Astrocyte (in vitro differentiated cells and primary cell): Measurements from ENCODE around the gene MRTFB. TPM values are rescaled to one million over a fixed set of nuclear protein-coding genes. Genes with fewer than 3 reads are reported as not detected.

Experiments
- DNase-seq: peaks from one replicate; pipeline ENCODE4 v3.0.0-alpha.2; 2010; ENCODE audit warnings: low read depth
- FAIRE-seq: peaks from 2 replicates; lab custom pipeline; 2011; peaks lifted over from hg19 to GRCh38; lab: Jason Lieb, UNC
- H2AFZ ChIP-seq: 2 replicates; pipeline ENCODE4 v1.6.0; 2012; ENCODE audit warnings: low read depth, low read length, inconsistent platforms
- H3K27ac ChIP-seq: 2 replicates; pipeline ENCODE4 v1.5.1; 2011; ENCODE audit warnings: low read depth, low read length, inconsistent platforms
- H3K27me3 ChIP-seq: 2 replicates; pipeline ENCODE4 v1.6.0; 2011; ENCODE audit warnings: low read length, inconsistent platforms; ENCODE audit not compliant: insufficient read depth
- H3K36me3 ChIP-seq: 2 replicates; pipeline ENCODE4 v1.5.1; 2011; ENCODE audit warnings: low read length, inconsistent platforms; ENCODE audit not compliant: insufficient read depth
- H3K4me1 ChIP-seq: 2 replicates; pipeline ENCODE4 v1.5.1; 2011; ENCODE audit warnings: low read length, inconsistent platforms; ENCODE audit not compliant: insufficient read depth
- H3K4me2 ChIP-seq: 2 replicates; pipeline ENCODE4 v1.6.0; 2012; ENCODE audit warnings: low read length, inconsistent platforms
- H3K4me3 ChIP-seq: 2 replicates; pipeline ENCODE4 v1.5.1; 2011; ENCODE audit warnings: low read depth, mild to moderate bottlenecking, low read length, inconsistent platforms; ENCODE audit not compliant: insufficient read depth
- H3K79me2 ChIP-seq: 2 replicates; pipeline ENCODE4 v1.6.0; 2012; ENCODE audit warnings: mild to moderate bottlenecking, low read length, inconsistent platforms; ENCODE audit not compliant: insufficient read depth
- H3K9ac ChIP-seq: 2 replicates; pipeline ENCODE4 v1.6.0; 2012; ENCODE audit warnings: mild to moderate bottlenecking, low read length, inconsistent platforms
- H3K9me3 ChIP-seq: 2 replicates; pipeline ENCODE4 v1.5.1; 2012; ENCODE audit warnings: low read depth, mild to moderate bottlenecking, low read length, inconsistent platforms; ENCODE audit not compliant: insufficient read depth
- H4K20me1 ChIP-seq: 2 replicates; pipeline ENCODE4 v1.6.0; 2012; ENCODE audit warnings: low read length, inconsistent platforms; ENCODE audit not compliant: insufficient read depth
- H3K27ac Mint-ChIP-seq: one replicate; pipeline ENCODE4 v1.8.0; 2021; ENCODE audit warnings: mild to moderate bottlenecking, mixed read lengths; ENCODE audit not compliant: unreplicated experiment
- H3K27me3 Mint-ChIP-seq: one replicate; pipeline ENCODE4 v1.8.0; 2021; ENCODE audit warnings: low read depth, mixed read lengths; ENCODE audit not compliant: unreplicated experiment
- H3K36me3 Mint-ChIP-seq: one replicate; pipeline ENCODE4 v1.8.0; 2021; ENCODE audit warnings: low read depth, mixed read lengths; ENCODE audit not compliant: unreplicated experiment
- H3K4me1 Mint-ChIP-seq: one replicate; pipeline ENCODE4 v1.8.0; 2021; ENCODE audit warnings: low read depth, mixed read lengths; ENCODE audit not compliant: unreplicated experiment
- H3K4me3 Mint-ChIP-seq: one replicate; pipeline ENCODE4 v1.8.0; 2021; ENCODE audit warnings: mild to moderate bottlenecking, moderate library complexity, mixed read lengths; ENCODE audit not compliant: unreplicated experiment
- H3K9me3 Mint-ChIP-seq: one replicate; pipeline ENCODE4 v1.8.0; 2021; ENCODE audit warnings: mild to moderate bottlenecking, mixed read lengths; ENCODE audit not compliant: unreplicated experiment
- EZH2 ChIP-seq: IDR thresholded peaks from 2 replicates; pipeline ENCODE4 v1.6.1; 2012; ENCODE audit warnings: mild to moderate bottlenecking, low read length, inconsistent platforms; ENCODE audit not compliant: insufficient read depth
- total RNA-seq: library from RNA; stranded (reverse); gene quantifications from 2 replicates; pipeline ENCODE4 v1.2.1, GENCODE V29; 2021
- TF ChIP-seq, protein P1 (sequence below): IDR thresholded peaks from 2 replicates; pipeline ENCODE4 v1.5.1; 2011; ENCODE audit warnings: low read depth, mild to moderate bottlenecking, inconsistent platforms, low read length, moderate library complexity; ENCODE audit not compliant: insufficient read depth

MRTFB gene
- total RNA-seq, 1 donor from 2014 or later = 32.5 TPM

DNA sequence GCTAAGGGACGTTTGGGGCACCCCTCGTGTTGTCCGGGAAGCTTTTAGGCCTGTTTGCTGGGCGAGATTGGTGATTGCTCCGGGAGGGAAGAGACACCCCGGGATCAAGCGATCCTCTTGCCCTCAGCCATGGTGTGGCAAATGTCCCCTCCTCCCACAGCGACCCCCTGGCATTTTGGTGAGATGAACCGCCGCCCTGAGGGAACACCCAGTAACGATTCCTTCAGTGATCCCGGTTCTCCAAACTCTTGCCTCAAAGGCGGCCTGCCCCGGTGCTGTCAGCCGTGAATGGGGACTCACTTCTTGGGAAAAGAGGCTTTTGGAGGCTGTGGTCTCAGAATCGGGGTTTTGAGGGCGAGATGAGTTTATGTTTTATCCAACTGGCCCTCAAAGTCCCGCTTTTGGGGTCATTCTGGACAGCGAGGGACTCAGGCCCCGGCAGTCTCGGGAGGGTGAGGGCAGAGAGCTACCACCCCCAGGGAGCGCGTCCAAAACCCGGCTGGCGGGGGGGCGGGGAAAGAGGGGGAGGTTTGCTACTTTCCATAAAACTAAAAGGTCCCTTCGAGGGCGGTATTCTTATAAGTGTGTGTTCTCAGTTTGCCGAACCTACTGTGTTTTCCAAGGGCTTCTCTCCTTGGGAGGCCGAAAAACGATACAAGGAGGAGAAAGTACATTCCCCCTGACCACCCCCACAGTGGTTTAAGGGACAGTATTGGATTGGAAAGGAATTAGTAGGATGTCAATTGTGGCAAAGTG is 232.7 kb downstream of the MRTFB start:
- peak overlapping the region; percentile 53 for H2AFZ ChIP-seq
- peaks cover 10% of the 10 kb centered on the region for H3K4me1 ChIP-seq
- peaks cover 41% of the 10 kb centered on the region for H3K4me1 Mint-ChIP-seq
- TF ChIP-seq EZH2 = no peak
- TF ChIP-seq, protein P1, sequence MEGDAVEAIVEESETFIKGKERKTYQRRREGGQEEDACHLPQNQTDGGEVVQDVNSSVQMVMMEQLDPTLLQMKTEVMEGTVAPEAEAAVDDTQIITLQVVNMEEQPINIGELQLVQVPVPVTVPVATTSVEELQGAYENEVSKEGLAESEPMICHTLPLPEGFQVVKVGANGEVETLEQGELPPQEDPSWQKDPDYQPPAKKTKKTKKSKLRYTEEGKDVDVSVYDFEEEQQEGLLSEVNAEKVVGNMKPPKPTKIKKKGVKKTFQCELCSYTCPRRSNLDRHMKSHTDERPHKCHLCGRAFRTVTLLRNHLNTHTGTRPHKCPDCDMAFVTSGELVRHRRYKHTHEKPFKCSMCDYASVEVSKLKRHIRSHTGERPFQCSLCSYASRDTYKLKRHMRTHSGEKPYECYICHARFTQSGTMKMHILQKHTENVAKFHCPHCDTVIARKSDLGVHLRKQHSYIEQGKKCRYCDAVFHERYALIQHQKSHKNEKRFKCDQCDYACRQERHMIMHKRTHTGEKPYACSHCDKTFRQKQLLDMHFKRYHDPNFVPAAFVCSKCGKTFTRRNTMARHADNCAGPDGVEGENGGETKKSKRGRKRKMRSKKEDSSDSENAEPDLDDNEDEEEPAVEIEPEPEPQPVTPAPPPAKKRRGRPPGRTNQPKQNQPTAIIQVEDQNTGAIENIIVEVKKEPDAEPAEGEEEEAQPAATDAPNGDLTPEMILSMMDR = no peak
- no peaks in the 10 kb centered on the region for H3K27me3 ChIP-seq
- peaks cover 2% of the 10 kb centered on the region for H3K36me3 Mint-ChIP-seq
- peak overlapping the region; percentile 75 for H3K4me3 ChIP-seq
- peak overlapping the region; percentile 95 for H3K4me3 Mint-ChIP-seq
- H4K20me1 ChIP-seq = peaks cover 54% of the 10 kb centered on the region
- no peaks in the 10 kb centered on the region for H3K36me3 ChIP-seq
- DNase-seq (no peak), FAIRE-seq (no peak)
- H3K27me3 Mint-ChIP-seq = no peaks in the 10 kb centered on the region
- H3K9me3 Mint-ChIP-seq = no peaks in the 10 kb centered on the region
- peak overlapping the region; percentile 90 for H3K4me2 ChIP-seq
- peaks cover 57% of the 10 kb centered on the region for H3K79me2 ChIP-seq
- H3K27ac Mint-ChIP-seq = peak overlapping the region; percentile 87
- H3K27ac ChIP-seq = no peak overlapping the region
- H3K9me3 ChIP-seq = no peaks in the 10 kb centered on the region
- H3K9ac ChIP-seq = peak overlapping the region; percentile 78

DNA sequence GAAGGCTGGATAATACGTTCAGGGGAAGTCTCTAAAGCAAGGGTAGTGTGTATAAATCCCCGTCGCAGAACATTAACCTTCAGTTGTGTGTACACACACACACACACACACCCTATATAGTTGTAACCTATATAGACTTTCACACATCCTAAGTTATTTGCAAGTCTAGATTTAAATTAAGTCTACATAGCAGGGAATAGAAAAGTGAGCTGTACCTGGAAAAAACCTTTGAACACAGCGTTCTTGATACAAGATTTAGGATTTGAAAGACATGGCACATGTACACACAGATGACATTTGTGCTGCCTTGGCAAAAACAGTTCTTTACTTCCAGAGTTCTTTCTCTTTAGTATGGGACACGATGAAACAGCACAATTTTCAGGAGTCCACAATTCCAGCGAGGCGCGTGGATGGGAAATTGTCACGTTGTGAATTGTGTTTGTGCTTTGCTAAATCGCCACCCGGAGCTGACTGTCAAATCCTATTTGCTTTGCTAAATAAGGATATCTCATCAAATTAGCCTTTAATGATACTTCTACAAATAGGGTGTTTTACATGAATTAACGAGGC is 233.9 kb downstream of the MRTFB start:
- Histone ChIP-seq H3K27me3 (no peaks in the 10 kb centered on the region), H3K36me3 (no peaks in the 10 kb centered on the region), H2AFZ (no peak overlapping the region), H4K20me1 (peaks cover 65% of the 10 kb centered on the region), H3K9me3 (no peaks in the 10 kb centered on the region), H3K4me1 (peaks cover 14% of the 10 kb centered on the region), H3K4me2 (peak overlapping the region; percentile 23), H3K27ac (no peak overlapping the region), H3K4me3 (no peak overlapping the region), H3K9ac (no peak overlapping the region), H3K79me2 (peaks cover 66% of the 10 kb centered on the region)
- H3K4me1 Mint-ChIP-seq = peaks cover 52% of the 10 kb centered on the region
- H3K4me3 Mint-ChIP-seq = peak overlapping the region; percentile 95
- H3K36me3 Mint-ChIP-seq = peaks cover 4% of the 10 kb centered on the region
- H3K27ac Mint-ChIP-seq = no peak overlapping the region
- FAIRE-seq = no peak
- H3K27me3 Mint-ChIP-seq = no peaks in the 10 kb centered on the region
- no peak for DNase-seq
- no peak for TF ChIP-seq EZH2
- TF ChIP-seq, protein P1 = no peak
- H3K9me3 Mint-ChIP-seq = no peaks in the 10 kb centered on the region
